Astrocyte of the hippocampus (primary cell): Measurements from ENCODE around the gene SETD1A.

Experiments
- DNase-seq: peaks from one replicate; pipeline ENCODE4 v3.0.0; 2011; ENCODE audit warnings: low read depth, low spot score

The SETD1A gene

DNA sequence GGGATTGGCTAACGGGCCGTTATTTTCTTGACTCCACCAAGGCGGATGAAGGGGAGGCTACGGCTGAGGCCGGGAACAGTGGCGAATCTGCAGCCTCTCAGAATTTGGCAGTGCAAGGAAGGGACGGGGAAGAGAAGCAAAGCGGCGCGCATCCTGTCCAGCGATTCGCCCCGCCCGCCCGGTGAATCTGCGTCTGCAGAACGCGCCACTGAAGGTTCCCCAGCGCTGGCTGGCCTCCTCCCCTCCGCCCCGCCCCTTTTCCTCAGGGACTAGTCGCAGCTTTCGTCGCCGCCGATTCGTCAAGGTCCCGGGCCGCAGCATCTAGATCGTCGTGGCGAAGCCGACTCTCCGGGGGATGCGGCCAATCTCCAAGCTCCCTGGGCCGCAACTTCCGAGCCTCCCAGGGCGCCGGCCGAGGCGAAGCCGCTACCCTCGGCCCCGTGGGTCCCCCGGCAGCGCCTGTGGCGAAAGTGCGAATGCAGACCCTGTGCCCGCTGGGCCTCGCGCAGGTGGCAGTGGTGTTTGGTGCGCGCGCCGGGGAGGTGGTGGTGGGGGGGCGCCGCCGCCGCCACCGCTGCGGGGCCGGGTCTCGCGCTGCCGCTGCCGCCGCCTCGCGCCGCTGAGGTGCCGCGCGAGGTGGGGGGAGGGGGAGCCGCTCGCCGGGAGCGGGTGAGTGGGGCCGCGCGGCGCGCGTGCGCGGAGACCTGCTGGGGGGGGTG, at the start of gene SETD1A:
SETD1A (plus strand) TSS at position 299 of the 719 bp plus-strand sequence. CDS start 978 bp downstream, outside the sequence.
- DNase-seq = peak; percentile 97

DNA sequence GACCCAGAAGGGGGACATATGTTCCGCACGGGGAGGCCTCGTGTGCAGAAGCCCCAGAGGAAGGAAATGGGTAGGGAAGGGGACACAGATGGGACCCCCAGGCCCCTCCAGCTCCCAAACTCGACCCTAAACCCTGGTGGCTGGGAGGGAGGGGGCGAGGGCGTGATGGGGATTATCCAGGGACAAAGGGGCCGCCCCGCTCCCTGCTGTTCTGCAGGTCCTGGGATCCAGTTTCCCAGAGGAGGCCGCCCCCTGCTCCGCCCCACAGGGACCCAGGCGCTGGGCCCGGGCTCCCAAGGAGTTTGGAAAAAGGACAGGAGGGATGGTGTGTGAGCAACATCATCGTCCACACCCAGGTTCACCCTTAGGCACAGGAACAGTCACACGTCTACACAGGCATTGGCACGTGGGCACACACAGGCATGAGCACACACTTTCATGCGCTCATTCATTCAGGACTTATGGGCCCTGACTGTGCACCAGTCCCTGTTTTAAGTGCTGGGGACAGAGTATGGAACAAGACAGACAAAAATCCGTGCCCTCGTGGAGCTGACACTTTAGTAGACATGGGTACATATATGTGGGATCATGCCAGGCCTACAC, 47.0 kb upstream of the SETD1A start:
- no peak for DNase-seq

DNA sequence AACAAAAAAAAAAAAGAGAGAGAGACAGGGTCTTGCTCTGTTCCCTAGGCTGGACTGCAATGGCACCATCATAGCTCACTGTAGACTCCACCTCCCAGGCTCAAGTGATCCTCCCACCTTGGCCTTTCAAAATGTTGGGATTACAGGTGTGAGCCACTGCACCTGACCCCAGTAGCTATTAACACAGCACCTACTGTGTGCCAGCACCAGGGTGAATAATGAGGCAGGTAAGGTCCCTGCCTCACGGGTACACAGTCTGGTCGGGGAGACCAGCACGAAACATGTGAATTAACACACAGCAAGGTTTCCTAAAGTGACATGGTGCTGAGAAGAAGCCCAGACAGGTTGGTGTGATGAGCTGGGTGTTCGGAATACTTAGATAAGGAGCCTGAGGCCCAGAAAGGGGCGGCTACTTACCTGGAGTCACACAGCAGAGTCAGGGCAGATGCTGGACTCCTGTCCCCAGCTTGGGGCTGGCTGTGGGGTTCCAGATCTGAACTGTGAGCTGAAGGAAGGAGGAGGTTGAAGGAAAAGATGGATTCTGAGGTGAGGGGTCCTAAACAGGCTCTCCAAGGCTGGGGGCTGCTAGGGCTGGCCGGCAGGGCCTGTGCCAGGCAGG, 44.7 kb upstream of the SETD1A start:
- DNase-seq = no peak

DNA sequence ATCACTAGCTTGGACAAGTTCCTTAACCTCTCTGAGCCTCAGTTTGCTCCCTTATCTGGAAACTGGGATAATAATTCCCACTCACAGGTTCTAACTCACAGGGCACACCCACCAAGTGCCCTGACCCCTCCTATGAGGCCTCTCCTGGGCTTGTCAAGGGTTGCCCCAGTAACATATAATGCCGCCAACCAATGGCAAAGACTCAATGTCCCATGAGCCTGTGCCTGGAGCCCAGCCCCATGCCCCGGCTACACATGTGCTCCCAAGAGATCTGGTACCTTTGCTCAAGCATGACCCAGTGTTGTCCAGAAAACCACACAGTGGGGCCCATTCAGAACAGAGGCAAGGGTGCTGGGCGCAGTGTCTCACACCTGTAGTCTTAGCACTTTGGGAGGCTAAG, 42.7 kb upstream of the SETD1A start:
- no peak for DNase-seq

DNA sequence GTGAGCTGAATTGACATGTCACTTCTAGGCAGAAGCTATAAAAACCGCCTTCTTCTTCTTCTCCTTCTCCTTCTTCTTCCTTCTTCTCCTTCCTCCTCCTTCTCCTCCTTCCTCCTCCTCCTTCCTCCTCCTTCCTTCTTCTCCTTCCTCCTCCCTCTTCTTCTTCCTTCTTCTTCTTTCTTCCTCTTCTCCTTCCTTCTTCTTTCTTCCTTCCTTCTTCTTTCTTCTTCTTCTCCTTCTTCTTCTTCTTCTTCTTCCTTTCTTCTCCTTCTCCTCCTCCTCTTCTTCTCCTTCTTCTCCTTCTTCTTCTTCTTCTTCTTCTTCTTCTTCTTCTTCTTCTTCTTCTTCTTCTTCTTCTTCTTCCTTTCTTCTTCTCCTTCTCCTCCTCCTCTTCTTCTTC, 38.9 kb upstream of the SETD1A start:
- no peak for DNase-seq

DNA sequence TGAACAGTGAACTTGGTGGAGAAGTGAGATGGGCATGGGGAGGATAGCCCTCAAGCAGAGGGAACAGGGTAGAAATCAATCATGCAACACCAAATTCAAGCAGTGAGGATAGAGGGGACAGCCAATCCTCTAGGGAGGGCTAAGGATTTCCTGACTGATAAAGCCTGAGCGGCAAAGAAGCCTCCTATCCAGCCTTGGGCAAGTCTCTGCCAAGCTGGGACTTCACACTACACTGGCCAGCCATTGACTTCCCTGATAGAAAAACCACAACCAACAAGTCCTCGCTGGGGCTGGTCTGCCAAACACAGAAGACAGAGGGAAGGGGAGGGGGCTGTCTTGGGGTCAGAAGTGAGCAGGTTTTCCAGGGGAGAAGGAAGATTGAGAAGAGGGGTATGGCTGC, 36.7 kb upstream of the SETD1A start:
- no peak for DNase-seq

DNA sequence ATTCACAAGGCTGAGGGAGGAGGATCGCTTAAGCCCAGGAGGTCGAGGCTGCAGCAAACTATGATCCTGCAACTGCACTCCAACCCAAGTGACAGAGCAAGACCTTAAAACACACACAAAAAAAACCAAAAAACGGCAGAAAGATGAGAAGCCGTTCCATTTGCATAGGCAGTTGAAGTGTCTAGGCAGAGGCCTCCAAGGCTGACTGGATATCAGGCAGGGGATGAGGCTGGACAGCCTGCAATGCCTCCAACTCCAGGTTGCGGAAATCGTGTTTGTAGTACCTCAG, 36.2 kb upstream of the SETD1A start:
- no peak for DNase-seq

DNA sequence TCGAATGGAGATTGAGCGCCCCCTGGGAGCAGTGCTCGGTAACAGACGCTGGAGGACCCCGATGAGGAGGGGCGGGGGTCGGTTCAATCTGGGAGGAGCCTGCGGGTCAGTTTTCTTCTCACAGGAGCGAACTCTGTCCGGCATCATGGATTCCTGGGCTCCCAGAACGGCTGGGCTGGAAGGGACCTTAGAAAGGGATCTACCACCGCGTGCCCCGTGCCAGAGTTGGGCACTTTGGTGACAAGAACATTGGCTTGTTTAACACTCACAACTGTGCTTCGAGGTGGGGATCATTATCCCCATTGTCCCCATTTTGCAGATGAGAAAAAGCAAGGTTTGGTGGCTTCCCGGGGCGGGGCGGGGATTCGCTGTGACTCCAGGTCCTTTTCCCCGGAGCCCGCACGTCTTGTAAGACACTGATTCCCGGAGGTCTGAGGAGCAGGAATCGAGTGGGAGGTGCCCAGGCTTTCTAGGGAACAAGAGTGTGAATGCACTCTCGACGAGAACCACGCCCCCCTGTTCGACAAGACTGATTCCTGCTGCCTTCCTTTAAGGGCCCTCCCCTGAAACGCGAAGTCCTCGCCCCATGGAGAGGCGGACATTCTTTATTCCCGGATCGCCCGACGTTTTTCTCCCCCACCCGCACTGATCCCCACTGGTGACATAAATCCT, 35.7 kb upstream of the SETD1A start:
- peak; percentile 96 for DNase-seq

DNA sequence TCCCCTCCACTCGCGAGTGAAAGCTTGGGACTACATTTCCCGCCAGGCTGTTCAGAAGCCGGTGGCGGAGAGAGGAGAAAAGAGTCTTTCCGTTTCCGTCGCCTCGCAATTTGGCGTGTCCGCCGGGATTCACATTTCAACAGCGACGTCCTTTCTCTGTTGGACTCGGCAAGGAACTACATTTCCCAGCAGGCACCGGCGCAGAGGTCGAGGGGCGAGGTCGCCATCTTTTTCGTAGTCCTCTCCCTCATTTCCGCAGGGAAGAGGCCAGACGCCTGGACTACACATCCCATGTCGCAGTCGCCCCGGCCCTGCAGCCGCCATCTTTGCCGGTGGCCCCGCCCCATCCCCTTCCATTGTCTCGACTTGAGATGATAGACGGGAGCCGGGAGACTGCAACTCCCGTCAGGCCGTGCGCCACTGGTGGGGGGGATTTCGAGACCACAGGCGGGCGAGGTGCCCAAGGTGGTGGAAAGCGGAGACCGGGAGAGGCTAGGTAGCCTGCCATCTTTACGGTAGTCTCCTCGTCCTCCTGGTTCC, 35.1 kb upstream of the SETD1A start:
- DNase-seq = peak; percentile 100

DNA sequence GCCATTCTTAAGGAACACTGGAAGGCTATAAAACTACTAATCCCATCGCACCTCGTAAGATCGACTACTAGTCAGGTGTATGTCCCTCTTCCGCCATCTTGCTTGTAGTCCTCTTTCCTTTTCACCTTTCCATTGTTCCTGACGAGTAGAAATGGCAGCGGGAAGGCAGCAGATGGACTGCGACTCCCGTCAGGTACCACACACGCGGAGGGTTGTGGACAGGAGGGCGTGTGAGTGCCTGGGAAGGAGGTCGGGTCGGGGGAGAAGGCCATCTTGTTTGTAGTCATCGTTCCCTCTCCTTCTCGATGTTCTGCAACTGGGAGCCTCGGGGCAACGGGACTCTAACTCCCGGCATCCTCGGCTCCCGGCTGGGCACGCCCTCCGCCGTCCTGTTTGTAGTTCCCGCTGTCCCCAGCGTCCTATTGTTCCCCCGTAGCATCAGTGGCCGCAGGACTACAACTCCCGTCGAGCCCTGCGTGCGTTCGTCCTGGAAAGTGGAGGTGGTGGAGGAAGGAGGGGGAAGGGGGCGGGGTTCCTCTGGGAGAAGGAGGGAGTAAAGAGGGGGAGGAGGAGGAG, 34.5 kb upstream of the SETD1A start:
- peak; percentile 100 for DNase-seq

DNA sequence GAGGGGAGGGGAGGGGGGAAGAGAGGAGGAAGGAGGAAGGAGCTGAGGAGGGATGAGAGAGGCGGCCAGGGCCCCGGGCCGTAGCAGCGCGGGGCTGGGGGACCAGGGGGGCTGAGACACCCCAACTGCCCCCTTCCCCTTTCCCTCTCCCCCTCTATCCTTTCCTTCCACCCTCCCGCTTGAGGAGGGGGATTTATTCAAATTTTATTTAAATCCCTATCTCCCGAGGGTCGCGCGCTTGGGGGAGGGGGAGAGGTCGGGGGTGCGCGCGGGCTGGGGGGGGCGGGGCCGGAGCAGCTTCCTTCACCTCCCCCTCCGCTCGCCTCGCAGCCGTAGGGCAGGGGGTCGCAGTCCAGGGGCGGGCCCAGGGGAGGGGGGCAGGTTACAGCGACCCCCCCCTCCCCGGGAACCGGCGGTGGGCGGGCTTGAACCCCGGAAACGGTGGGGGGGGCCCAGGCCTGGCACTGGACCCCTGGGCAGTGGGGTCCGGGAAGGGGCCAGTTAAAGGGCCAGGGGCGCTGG, 33.9 kb upstream of the SETD1A start, which contains the start of gene FBXL19:
FBXL19 (plus strand) TSS at position 19 of the 522 bp plus-strand sequence. CDS start 2,183 bp downstream, outside the sequence.
- peak; percentile 31 for DNase-seq

DNA sequence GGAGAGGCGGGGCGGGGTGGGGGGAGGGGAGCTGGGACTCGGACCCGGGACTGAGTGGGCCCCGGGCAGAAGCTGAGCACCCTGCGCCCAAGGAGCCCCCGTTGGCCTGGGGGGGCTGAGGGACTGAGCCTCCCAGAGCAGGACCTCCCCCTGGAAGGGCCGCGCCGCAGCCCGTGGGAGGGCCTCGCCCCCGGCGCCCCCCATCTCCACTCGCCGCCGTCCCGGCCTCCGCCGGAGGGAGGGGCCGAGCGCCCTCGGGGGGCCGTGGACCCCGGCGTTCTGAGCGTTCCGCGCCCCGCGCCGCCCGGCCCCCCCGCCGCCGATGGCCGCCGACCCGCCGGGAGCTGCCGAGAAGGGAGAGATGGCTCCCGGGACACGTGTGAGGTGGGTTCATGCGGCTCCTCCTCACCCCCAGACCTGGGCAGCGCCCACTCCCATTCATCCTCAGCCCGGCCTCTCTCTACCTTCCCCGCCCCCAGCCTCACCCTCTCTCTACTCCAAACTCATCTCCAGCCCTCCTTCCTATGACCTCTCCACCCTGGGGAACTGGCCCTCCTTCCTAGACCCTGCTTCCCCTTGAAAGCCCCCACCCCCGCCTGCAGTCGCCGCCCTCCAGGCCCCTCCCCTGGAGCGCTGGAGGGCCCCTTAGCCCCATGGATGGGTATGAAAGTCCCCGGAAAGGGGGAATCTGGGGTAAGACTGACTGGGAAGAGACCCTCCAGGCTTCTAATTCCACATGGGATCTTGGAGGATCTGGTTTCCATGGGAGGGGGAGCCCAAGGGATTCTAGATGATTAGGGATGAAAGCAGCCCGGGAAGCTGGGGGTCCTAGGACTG, 33.3 kb upstream of the SETD1A start:
- peak; percentile 31 for DNase-seq

DNA sequence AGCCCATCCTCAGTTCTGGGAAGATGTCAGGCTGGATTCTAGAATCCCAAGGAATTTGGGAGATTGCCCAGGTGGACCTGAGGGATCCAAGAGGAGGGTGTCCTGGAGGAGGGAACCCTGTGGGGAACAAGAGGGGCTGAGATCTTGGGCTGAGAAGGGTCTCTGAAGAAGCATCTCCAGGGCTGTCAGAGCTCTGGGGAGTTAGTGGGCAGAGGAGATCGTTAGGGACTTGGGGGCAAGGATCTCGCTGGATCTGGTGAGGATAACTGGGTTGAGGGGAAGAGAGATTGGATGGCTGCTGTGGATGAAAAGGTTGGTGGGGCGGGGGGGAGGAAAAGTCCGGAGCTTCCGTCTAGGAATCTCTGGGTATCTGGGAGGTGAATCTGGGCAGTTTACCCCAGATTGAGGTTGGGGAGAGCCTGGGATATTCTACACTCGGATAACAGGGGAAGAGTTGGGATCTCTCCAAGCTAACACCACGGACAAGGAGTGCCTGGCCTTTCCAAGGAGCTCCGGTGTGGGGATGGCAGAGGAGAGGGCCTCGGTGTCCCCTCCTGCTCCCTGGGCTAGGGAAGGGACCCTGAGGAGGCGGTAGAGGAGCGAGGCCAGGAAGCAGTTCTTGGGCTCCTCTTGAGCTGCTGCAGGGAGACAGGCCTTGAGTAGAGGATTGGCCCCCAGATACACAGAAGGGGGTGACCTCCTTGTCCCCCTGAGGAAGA, 32.5 kb upstream of the SETD1A start:
- no peak for DNase-seq

DNA sequence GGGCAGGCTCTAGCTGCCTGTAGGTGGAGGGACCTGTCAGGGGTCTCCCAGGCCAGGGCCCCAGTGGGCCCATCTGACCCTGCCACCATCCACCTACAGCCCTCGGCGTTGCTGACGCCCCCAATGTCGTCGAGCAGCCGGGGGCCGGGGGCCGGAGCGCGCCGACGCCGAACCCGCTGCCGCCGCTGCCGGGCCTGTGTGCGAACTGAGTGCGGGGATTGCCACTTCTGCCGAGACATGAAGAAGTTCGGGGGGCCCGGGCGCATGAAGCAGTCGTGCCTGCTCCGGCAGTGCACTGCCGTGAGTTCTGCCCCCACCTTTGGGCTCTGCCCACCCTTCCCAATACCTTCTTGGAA, 31.9 kb upstream of the SETD1A start:
- no peak for DNase-seq

DNA sequence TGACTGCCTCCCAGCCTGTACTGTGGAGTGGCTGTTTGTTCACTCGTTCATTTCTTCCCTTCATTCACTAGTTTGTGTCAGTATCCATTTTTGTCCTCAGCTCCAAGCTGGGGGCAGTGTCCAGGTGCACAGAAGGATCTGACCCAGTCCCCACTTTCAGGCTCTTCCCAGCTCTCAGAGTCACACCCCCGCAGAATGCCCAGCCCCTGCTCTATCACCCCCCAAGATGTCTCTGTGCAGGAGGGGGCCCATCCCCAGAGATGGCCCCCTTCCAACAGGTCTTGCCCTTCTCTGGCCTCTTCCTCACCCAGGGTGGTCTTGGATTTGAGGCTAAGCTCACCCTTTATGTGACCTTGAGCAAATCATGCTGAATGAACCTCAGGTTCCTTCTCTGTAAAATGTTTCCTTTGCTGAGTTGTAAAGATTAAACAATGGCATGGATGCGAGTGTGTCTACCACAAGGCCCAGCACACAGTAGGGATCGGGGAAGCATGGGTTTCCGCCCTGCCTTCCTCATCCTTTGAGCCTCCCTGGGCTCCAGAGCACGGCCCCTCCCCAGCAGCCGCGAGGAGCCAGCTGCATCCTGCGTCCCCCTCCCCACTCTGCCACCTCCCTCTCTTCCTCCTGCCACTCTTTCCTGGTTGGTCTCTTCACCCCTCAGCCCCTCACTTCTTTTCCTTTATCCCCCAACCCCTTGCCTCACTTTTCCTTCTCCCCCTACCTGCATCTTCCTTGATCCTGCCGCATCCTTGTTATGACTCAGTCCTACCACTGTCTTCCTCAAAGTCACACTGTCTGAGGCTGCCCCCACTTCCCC, 31.4 kb upstream of the SETD1A start:
- DNase-seq = no peak

DNA sequence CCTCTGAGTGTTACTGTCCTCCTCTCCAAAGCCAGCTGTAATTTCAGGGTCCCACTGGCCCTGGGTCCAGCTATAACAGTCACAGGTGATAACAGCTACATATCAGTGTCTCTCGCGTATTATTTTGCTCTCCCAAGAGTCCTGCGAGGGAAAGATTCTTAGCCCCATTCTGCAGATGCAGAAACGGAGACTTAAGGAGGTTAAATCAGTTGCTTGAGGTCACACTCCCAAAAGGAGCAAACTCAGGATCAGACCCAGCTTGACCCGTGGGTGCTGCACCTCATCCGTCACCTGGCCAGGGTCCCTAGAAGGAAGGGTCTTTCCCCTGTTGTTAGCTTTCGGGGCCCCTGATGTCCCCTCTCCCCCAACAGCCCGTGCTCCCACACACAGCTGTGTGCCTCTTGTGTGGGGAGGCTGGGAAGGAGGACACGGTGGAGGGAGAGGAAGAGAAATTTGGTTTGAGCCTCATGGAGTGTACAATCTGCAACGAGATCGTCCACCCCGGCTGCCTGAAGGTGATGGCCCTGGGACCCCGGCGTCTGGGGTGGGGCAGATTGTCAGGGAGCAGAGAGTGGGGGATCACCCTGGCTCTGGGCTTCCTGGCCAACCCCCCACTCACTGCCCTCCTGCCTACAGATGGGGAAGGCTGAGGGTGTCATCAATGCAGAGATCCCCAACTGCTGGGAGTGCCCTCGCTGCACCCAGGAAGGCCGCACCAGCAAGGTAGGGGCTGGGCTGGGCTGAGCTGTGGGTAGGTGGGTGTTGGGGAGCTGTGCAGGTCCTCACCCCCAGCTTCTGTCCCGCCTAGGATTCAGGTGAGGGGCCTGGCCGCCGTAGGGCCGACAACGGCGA, 30.4 kb upstream of the SETD1A start:
- no peak for DNase-seq

DNA sequence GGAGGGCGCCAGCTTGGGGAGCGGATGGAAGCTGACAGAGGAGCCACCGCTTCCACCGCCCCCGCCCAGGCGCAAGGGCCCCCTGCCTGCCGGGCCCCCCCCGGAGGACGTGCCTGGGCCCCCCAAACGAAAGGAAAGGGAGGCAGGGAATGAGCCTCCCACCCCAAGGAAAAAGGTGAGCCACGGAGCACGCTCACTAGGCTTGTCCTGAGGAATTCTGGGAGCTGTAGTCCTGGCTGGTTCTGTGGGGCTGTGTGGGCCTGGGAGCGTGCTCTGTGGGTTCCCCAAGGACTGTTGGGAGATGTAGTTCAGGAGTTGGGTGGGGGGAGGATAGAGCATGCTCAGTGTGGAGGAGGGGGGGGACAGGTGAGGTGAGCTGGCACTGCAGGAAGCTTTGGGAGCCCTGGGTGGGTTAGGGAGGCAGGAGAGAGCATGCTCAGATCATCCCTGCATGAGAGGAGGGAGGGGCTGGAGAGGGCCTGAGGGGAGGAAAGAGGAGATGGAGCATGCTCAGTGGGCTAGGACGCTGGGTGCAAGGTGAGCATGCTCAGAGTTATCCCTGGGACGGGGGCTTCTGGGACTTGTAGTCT, 29.7 kb upstream of the SETD1A start:
- peak; percentile 63 for DNase-seq

DNA sequence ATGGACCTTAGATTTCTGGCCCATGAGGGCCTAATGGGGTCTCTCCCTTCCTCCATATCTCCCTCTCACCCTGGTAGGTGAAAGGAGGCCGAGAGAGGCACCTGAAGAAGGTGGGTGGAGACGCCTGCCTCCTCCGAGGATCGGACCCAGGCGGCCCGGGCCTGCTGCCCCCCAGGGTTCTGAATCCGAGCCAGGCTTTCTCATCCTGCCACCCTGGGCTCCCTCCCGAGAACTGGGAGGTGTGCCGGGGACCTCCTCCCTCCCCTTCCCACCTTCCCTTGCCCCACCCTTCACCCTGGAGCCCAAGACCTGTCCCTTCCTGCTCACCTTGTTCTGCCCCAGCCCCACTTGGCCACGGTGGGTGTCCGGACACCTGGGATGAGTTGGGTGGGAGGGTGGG, 29.2 kb upstream of the SETD1A start:
- no peak for DNase-seq
